GF-D8 (cell line): Measurements from ENCODE around the gene PCDHB13.
"Not testable (repeated sequence)": the region's sequence is repeated elsewhere in the genome, so short reads cannot be mapped to it uniquely, and the experiment has no call there.

ENCODE experiments used
- DNase-seq: peaks from one replicate; lab custom pipeline; 2025; lab: John Stamatoyannopoulos, UW

The PCDHB13 gene

GRCh38 chr5:141213656-141214339 lies at the start of gene PCDHB13:
Gene PCDHB13 (plus strand): TSS chr5:141213919. CDS start chr5:141214124, 205 bp downstream.
- DNase-seq, result not testable (repeated sequence)

GRCh38 chr5:141172381-141173204 lies 41.1 kb upstream of the PCDHB13 start, which contains the start of gene PCDHB7:
Gene PCDHB7 (plus strand): TSS chr5:141172644. CDS start chr5:141172836, 192 bp downstream.
- no peak for DNase-seq

DNA sequence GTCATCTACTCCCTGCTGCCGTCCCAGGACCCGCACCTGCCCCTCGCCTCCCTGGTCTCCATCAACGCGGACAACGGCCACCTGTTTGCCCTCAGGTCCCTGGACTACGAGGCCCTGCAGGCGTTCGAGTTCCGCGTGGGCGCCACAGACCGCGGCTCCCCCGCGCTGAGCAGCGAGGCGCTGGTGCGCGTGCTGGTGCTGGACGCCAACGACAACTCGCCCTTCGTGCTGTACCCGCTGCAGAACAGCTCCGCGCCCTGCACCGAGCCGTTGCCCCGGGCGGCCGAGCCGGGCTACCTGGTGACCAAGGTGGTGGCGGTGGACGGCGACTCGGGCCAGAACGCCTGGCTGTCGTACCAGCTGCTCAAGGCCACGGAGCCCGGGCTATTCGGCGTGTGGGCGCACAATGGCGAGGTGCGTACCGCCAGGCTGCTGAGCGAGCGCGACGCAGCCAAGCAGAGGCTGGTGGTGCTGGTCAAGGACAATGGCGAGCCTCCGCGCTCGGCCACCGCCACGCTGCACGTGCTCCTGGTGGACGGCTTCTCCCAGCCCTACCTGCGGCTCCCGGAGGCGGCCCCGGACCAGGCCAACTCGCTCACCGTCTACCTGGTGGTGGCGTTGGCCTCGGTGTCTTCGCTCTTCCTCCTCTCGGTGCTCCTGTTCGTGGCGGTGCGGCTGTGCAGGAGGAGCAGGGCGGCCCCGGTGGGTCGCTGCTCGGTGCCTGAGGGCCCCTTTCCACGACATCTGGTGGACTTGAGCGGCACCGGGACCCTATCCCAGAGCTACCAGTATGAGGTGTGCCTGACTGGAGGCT lies 39.2 kb upstream of the PCDHB13 start:
- DNase-seq, result not testable (repeated sequence)

DNA sequence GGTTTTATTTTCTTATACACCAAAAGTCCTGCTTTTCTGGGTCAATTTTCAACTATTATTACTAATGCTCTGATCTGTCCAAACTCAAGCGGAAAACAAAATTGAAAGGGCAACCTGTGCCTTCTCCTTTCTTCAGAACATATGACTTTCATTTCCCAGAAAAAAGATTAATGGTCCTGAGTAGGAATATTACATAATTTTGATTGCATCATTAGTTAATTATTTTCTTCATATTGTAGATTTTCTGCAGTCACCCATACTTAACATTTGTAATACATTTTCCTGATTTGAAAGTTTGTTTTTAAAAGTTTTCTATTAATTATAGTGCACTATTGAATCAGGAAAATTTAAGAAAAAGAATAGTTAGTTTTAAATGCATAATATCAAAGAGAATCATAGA lies 37.8 kb upstream of the PCDHB13 start:
- DNase-seq, result no peak

DNA sequence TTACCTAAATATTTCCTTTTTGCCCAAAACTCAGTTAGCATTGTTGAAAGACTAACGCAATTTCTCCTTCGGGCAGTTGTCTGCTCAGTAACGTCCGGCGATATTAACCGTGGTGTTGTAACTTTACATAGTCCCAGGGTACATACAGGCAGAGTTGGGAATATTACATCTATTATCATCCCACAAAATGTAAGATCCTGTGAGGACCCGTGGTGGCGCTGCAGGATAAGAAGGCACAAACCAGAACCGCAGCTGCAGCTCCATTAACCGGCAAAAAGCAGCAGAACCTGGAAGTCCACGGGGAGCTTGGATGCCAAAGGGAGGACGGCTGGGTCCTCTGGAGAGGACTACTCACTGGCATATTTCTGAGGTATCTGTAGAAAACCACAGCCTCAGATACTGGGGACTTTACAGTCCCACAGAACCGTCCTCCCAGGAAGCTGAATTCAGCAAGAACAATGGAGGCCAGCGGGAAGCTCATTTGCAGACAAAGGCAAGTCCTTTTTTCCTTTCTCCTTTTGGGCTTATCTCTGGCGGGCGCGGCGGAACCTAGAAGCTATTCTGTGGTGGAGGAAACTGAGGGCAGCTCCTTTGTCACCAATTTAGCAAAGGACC lies 36.0 kb upstream of the PCDHB13 start, which contains the start of gene PCDHB8:
TSS of gene PCDHB8 (plus strand) at position 214 of the 615 bp plus-strand sequence. CDS start at position 459, 245 bp downstream.
- DNase-seq, result not testable (repeated sequence)

DNA sequence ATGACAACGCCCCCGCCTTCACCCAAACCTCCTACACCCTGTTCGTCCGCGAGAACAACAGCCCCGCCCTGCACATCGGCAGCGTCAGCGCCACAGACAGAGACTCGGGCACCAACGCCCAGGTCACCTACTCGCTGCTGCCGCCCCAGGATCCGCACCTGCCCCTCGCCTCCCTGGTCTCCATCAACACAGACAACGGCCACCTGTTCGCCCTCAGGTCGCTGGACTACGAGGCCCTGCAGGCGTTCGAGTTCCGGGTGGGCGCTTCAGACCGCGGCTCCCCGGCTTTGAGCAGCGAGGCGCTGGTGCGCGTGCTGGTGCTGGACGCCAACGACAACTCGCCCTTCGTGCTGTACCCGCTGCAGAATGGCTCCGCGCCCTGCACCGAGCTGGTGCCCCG lies 34.3 kb upstream of the PCDHB13 start:
- DNase-seq, result not testable (repeated sequence)

- not testable (repeated sequence) for DNase-seq
Observed at GRCh38 chr5:141179876-141180275, 33.8 kb upstream of the PCDHB13 start.

- DNase-seq, result no peak
Observed at GRCh38 chr5:141180313-141180712, 33.4 kb upstream of the PCDHB13 start.

DNA sequence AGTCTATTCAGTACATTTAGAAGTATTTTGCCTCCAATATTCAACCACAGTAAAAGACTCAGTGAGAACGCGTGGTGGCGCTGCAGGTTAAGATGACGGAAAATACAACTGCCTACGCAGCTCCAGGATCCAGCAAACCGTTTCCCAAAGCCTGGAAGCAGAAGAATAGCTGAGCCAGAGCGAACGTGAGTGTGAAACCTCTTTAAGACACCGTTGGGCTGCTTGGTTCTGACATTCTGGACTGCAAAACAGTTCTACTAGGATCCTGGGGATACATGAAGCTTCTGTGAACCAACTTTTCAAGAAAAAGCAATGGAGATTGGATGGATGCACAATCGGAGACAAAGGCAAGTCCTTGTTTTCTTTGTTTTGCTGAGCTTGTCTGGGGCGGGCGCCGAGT lies 31.5 kb upstream of the PCDHB13 start, which contains the start of gene PCDHB16:
TSS of gene PCDHB16 (plus strand) at position 140 of the 400 bp plus-strand sequence. CDS start at position 313, 173 bp downstream.
- no peak for DNase-seq

DNA sequence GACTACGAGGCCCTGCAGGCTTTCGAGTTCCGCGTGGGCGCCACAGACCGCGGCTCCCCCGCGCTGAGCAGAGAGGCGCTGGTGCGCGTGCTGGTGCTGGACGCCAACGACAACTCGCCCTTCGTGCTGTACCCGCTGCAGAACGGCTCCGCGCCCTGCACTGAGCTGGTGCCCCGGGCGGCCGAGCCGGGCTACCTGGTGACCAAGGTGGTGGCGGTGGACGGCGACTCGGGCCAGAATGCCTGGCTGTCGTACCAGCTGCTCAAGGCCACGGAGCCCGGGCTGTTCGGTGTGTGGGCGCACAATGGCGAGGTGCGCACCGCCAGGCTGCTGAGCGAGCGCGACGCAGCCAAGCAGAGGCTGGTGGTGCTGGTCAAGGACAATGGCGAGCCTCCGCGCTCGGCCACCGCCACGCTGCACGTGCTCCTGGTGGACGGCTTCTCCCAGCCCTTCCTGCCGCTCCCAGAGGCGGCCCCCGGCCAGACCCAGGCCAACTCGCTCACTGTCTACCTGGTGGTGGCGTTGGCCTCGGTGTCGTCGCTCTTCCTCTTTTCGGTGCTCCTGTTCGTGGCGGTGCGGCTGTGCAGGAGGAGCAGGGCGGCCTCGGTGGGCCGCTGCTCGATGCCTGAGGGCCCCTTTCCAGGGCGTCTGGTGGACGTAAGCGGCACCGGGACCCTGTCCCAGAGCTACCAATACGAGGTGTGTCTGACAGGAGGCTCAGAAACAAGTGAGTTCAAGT lies 29.4 kb upstream of the PCDHB13 start:
- DNase-seq, result not testable (repeated sequence)

DNA sequence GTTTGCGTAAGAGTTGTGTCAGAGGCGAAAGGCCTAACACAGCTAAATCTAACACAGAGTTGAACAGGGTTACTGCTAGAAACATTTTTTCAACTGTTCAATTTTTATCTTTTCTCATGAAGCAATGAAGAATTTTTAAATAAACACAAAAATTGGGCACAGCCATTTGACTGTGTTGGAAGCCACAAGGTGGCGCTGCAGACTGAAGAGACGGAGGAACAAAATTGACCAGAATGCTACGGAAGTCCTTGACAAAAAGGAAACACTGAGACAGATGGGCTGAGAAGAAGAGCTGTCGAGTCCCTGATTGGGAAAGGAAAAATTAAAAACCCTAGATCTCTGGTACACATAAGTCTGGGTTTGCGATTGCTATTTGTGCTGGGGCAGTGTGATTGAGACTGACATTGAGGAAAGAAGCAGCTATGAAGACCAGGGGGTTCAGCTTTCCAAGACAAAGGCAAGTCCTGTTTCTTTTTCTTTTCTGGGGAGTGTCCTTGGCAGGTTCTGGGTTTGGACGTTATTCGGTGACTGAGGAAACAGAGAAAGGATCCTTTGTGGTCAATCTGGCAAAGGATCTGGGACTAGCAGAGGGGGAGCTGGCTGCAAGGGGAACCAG lies 26.7 kb upstream of the PCDHB13 start, which contains the start of gene PCDHB9:
TSS of gene PCDHB9 (plus strand) at position 265 of the 616 bp plus-strand sequence. CDS start at position 423, 158 bp downstream.
- DNase-seq, result no peak

GRCh38 chr5:141188682-141189081 lies 25.0 kb upstream of the PCDHB13 start:
- DNase-seq, result not testable (repeated sequence)

GRCh38 chr5:141189131-141189530 lies 24.6 kb upstream of the PCDHB13 start:
- not testable (repeated sequence) for DNase-seq

DNA sequence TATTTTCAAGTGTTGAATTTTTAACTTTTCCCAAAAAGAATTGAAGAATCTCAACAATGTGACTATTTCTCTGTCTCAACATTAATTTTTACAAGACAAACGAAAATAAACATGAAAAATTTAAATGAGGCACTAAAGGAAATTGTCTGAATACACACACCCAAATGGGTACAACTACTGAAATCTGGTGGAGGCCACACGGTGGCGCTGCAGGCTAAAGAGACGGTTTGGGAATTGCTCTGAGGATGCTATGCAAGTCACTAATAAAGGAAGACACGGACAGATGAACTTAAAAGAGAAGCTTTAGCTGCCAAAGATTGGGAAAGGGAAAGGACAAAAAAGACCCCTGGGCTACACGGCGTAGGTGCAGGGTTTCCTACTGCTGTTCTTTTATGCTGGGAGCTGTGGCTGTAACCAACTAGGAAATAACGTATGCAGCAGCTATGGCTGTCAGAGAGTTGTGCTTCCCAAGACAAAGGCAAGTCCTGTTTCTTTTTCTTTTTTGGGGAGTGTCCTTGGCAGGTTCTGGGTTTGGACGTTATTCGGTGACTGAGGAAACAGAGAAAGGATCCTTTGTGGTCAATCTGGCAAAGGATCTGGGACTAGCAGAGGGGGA lies 21.5 kb upstream of the PCDHB13 start, which contains the start of gene PCDHB10:
TSS of gene PCDHB10 (plus strand) at position 244 of the 616 bp plus-strand sequence. CDS start at position 444, 200 bp downstream.
- DNase-seq, result no peak

- not testable (repeated sequence) for DNase-seq
Observed at GRCh38 chr5:141194332-141194731, 19.4 kb upstream of the PCDHB13 start.

DNA sequence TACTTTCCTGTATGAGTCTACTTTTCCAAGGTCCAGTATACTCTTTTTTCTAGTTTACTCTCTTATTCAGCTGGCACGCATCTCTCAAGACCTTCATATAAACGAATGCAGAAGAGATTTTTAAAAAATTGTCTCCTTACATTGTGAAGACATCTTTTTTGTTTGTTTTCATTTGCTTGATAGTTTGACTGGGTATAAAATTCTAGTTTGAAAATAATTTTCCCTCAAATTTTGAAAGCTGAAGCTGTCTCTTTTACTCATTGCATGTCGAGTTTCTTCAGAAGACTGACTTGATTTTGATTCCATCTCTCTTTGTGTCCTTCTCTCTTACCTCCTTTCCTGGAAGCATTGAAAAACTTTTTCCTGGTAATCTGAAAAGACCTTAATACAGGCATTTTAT lies 17.4 kb upstream of the PCDHB13 start:
- DNase-seq, result no peak

GRCh38 chr5:141199359-141200235 lies 14.1 kb upstream of the PCDHB13 start, which contains the start of gene PCDHB11:
Gene PCDHB11 (plus strand): TSS chr5:141199627. CDS start chr5:141199775, 148 bp downstream.
- DNase-seq, result no peak

GRCh38 chr5:141201126-141201525 lies 12.6 kb upstream of the PCDHB13 start:
- not testable (repeated sequence) for DNase-seq
